ENCODE measurements around the gene NUDT14. TPM values are rescaled to one million over a fixed set of nuclear protein-coding genes. Genes with fewer than 3 reads are reported as not detected.

NUDT14 gene
- polyA plus RNA-seq (33.7 and 55.0 TPM in 2 replicates), polyA minus RNA-seq (16.1 and 17.0 TPM in 2 replicates)

GRCh38 chr14:105180592-105181548, at the start of gene NUDT14:
NUDT14 (minus strand) TSS chr14:105181312; CDS start chr14:105181209, 103 bp downstream.
- H3K79me2 ChIP-seq (replicated peaks; ENCODE audit: insufficient read depth, low read length) = no peaks in the 10 kb centered on the region
- H3K27me3 ChIP-seq (ENCODE audit: insufficient read depth, low read depth, low read length) = no peaks in the 10 kb centered on the region
- no peaks in the 10 kb centered on the region for H3F3A ChIP-seq (ENCODE audit: insufficient read depth, low read length, poor library complexity, severe bottlenecking)
- peak within 1 kb of the TSS; percentile 71 for H3K4me3 ChIP-seq (ENCODE audit: low read length)
- no peak within 1 kb of the TSS for H3K27ac ChIP-seq (ENCODE audit: low read length)
- no peak within 1 kb of the TSS for H2AFZ ChIP-seq (ENCODE audit: low read depth, low read length)
- no peaks in the 10 kb centered on the region for H3K9me2 ChIP-seq (ENCODE audit: insufficient read depth, low read length)
- no peaks in the 10 kb centered on the region for H3K36me3 ChIP-seq (ENCODE audit: insufficient read depth, low read length)
- peak within 1 kb of the TSS; percentile 55 for H3K9ac ChIP-seq (ENCODE audit: low read length)
- no peaks in the 10 kb centered on the region for H4K20me1 ChIP-seq (ENCODE audit: insufficient read depth)
- H3K4me2 ChIP-seq (ENCODE audit: low read length) = peak within 1 kb of the TSS; percentile 48
- no peaks in the 10 kb centered on the region for H3K9me3 ChIP-seq (ENCODE audit: low read length)
- TF ChIP-seq EZH2 (IDR thresholded peaks at IDR 0.05; ENCODE audit: borderline replicate concordance, insufficient read depth, low read length, poor library complexity, severe bottlenecking) (no peak), POLR2AphosphoS5 (IDR thresholded peaks at IDR 0.05) (peak; percentile 50)

DNA sequence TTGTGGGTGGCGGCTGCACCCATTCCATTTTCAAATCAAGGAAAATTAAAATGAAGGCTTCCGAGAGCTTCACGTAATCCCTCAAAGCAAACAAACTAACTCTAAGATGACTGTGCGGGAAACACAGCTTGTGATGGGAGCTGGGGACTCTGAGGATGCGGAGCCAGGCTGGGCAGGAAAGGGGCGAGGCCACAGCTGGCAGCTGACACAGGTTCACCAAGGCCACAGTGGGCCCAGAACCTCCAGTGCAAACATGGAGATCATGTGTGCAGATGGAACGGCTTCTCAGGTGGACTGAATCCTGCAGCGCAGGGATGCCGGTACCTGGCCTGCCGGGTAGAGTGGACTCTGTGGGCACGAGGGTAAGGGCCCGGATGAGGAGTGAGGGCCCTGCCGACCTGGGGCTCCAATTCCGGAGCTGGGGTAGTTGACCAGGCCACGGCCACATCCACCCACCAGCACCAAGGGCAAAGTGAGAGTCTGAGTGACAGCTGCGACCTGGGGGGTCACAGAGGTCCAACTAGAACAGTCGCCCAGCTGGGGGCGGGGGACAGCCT, 48.1 kb upstream of the NUDT14 start:
- H3K27me3 ChIP-seq (ENCODE audit: insufficient read depth, low read depth, low read length) = no peaks in the 10 kb centered on the region
- no peak overlapping the region for H3K9ac ChIP-seq (ENCODE audit: low read length)
- H3K27ac ChIP-seq (ENCODE audit: low read length) = no peak overlapping the region
- H3K79me2 ChIP-seq (replicated peaks; ENCODE audit: insufficient read depth, low read length) = no peaks in the 10 kb centered on the region
- no peak overlapping the region for H3K4me2 ChIP-seq (ENCODE audit: low read length)
- H3K9me2 ChIP-seq (ENCODE audit: insufficient read depth, low read length) = no peaks in the 10 kb centered on the region
- H3F3A ChIP-seq (ENCODE audit: insufficient read depth, low read length, poor library complexity, severe bottlenecking) = no peaks in the 10 kb centered on the region
- H2AFZ ChIP-seq (ENCODE audit: low read depth, low read length) = no peak overlapping the region
- no peak overlapping the region for H3K4me3 ChIP-seq (ENCODE audit: low read length)
- no peak for TF ChIP-seq MXI1 (conservative IDR thresholded peaks at IDR 0.05; ENCODE audit: poor library complexity, severe bottlenecking)
- no peak for TF ChIP-seq EP300 (conservative IDR thresholded peaks at IDR 0.05; ENCODE audit: poor library complexity, severe bottlenecking)
- TF ChIP-seq REST (IDR thresholded peaks at IDR 0.05; ENCODE audit: borderline replicate concordance) = no peak
- TF ChIP-seq SMC3 (conservative IDR thresholded peaks at IDR 0.05; ENCODE audit: poor library complexity) = no peak
- TF ChIP-seq, protein P1, sequence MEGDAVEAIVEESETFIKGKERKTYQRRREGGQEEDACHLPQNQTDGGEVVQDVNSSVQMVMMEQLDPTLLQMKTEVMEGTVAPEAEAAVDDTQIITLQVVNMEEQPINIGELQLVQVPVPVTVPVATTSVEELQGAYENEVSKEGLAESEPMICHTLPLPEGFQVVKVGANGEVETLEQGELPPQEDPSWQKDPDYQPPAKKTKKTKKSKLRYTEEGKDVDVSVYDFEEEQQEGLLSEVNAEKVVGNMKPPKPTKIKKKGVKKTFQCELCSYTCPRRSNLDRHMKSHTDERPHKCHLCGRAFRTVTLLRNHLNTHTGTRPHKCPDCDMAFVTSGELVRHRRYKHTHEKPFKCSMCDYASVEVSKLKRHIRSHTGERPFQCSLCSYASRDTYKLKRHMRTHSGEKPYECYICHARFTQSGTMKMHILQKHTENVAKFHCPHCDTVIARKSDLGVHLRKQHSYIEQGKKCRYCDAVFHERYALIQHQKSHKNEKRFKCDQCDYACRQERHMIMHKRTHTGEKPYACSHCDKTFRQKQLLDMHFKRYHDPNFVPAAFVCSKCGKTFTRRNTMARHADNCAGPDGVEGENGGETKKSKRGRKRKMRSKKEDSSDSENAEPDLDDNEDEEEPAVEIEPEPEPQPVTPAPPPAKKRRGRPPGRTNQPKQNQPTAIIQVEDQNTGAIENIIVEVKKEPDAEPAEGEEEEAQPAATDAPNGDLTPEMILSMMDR (IDR thresholded peaks at IDR 0.05; ENCODE audit: poor library complexity, severe bottlenecking) = no peak
- TF ChIP-seq TAF1 (IDR thresholded peaks at IDR 0.05; ENCODE audit: low read depth) = no peak
- TF ChIP-seq POLR2AphosphoS5 (IDR thresholded peaks at IDR 0.05) = no peak
- TF ChIP-seq RAD21 (conservative IDR thresholded peaks at IDR 0.05) = no peak
- H4K20me1 ChIP-seq (ENCODE audit: insufficient read depth) = no peaks in the 10 kb centered on the region
- H3K36me3 ChIP-seq (ENCODE audit: insufficient read depth, low read length) = peaks cover 7% of the 10 kb centered on the region
- H3K9me3 ChIP-seq (ENCODE audit: low read length) = no peaks in the 10 kb centered on the region

Data from neural cell (in vitro differentiated cells).